Measurements from ENCODE around the gene DNAL1.

GRCh38 chr14:73613046-73613383, 31.8 kb upstream of the DNAL1 start:
- TF ChIP-seq POLR2A (IDR thresholded peaks at IDR 0.05) (no peak), POLR2AphosphoS5 (IDR thresholded peaks at IDR 0.05) (no peak)
